Lung microvascular endothelial cell (primary cell): ENCODE results near the gene BPI. TPM values are rescaled to one million over a fixed set of nuclear protein-coding genes. Genes with fewer than 3 reads are reported as not detected.
"Not testable (repeated sequence)": the region's sequence is repeated elsewhere in the genome, so short reads cannot be mapped to it uniquely, and the experiment has no call there.

Source experiments
- DNase-seq, 2 donors: peaks; one replicate each; pipeline versions ENCODE4 v3.0.0 to v3.0.0-alpha.2; 2010; ENCODE audit warnings: low read depth in 2 of 2
- total RNA-seq: library from RNA; depleted of rRNA; stranded (reverse); fragments of >200 nt; gene quantifications from 2 replicates; pipeline ENCODE4 v1.2.1, GENCODE V29; 2014

The BPI gene
- total RNA-seq, 1 donor from 2014 or later, result not detected

GRCh38 chr20:38277691-38278090 is 26.3 kb upstream of the BPI start:
- DNase-seq, result no peak

- DNase-seq, result no peak
Measured at GRCh38 chr20:38278131-38278530, 25.8 kb upstream of the BPI start.

- DNase-seq, result no peak
Measured at GRCh38 chr20:38278763-38279162, 25.2 kb upstream of the BPI start.

- not testable (repeated sequence) for DNase-seq
Measured at GRCh38 chr20:38281176-38281915, 22.6 kb upstream of the BPI start.

- no peak for DNase-seq
Measured at GRCh38 chr20:38283236-38283635, 20.7 kb upstream of the BPI start.

GRCh38 chr20:38284066-38284650 is 19.8 kb upstream of the BPI start:
- not testable (repeated sequence) for DNase-seq

- DNase-seq, result no peak
Measured at GRCh38 chr20:38284893-38285444, 19.0 kb upstream of the BPI start.

GRCh38 chr20:38286586-38287531 is 17.1 kb upstream of the BPI start:
- no peak for DNase-seq

GRCh38 chr20:38290829-38291814 is 12.8 kb upstream of the BPI start:
- DNase-seq, result peak; percentile 35 to 67

- no peak for DNase-seq
Measured at GRCh38 chr20:38291966-38292365, 12.0 kb upstream of the BPI start.

GRCh38 chr20:38293491-38294065 is 10.4 kb upstream of the BPI start:
- no peak for DNase-seq

- no peak for DNase-seq
Measured at GRCh38 chr20:38294076-38294591, 9.8 kb upstream of the BPI start.

GRCh38 chr20:38295811-38296210 is 8.1 kb upstream of the BPI start:
- DNase-seq, result no peak

- DNase-seq, result no peak
Measured at GRCh38 chr20:38296433-38296832, 7.5 kb upstream of the BPI start.

- no peak for DNase-seq
Measured at GRCh38 chr20:38297916-38298674, 5.9 kb upstream of the BPI start.

- peak; percentile 28 to 45 for DNase-seq
Measured at GRCh38 chr20:38298768-38299288, 5.1 kb upstream of the BPI start.

- no peak for DNase-seq
Measured at GRCh38 chr20:38299963-38300362, 4.0 kb upstream of the BPI start.

- no peak for DNase-seq
Measured at GRCh38 chr20:38300438-38300837, 3.5 kb upstream of the BPI start.

- no peak for DNase-seq
Measured at GRCh38 chr20:38301309-38301708, 2.6 kb upstream of the BPI start.
